ENCODE measurements around the gene PPP2R2D.

DNA sequence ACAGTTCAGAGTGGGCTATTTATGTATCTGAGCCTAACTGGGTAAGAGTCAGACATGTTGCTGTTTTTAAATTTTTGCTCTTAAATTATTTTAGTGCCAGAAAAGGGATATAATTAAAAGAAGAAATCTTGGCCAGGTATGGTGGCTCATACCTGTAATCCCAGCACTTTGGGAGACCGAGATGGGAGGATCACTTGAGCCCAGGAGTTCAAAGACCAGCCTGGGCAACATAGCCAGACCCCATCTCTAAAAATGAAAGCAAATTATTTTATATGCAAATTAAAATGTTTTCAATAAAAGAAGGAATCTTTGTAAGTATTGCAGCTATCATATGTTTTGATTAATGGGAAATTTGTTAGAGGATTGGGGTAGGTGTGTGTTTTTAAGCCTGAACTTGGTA, 41.6 kb downstream of the PPP2R2D start:
- TF ChIP-seq POLR2AphosphoS5 (IDR thresholded peaks at IDR 0.05) (no peak), POLR2A (IDR thresholded peaks at IDR 0.05) (no peak), EP300 (IDR thresholded peaks at IDR 0.05) (no peak)
- TF ChIP-seq, protein P1, sequence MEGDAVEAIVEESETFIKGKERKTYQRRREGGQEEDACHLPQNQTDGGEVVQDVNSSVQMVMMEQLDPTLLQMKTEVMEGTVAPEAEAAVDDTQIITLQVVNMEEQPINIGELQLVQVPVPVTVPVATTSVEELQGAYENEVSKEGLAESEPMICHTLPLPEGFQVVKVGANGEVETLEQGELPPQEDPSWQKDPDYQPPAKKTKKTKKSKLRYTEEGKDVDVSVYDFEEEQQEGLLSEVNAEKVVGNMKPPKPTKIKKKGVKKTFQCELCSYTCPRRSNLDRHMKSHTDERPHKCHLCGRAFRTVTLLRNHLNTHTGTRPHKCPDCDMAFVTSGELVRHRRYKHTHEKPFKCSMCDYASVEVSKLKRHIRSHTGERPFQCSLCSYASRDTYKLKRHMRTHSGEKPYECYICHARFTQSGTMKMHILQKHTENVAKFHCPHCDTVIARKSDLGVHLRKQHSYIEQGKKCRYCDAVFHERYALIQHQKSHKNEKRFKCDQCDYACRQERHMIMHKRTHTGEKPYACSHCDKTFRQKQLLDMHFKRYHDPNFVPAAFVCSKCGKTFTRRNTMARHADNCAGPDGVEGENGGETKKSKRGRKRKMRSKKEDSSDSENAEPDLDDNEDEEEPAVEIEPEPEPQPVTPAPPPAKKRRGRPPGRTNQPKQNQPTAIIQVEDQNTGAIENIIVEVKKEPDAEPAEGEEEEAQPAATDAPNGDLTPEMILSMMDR (IDR thresholded peaks at IDR 0.05), result no peak
